Kidney (tissue), 14 donors: Measurements from ENCODE around the gene NLGN1. TPM values are rescaled to one million over a fixed set of nuclear protein-coding genes. Genes with fewer than 3 reads are reported as not detected.
A peak's percentile ranks its signal among the peaks of the same experiment; 100 is the strongest.
"Not testable (repeated sequence)": the region's sequence is repeated elsewhere in the genome, so short reads cannot be mapped to it uniquely, and the experiment has no call there.

Experiments
- DNase-seq, 5 donors: peaks; one replicate each; pipeline ENCODE4 v3.0.0-alpha.2; 2013 to 2020
- FAIRE-seq: peaks from 2 replicates; lab custom pipeline; 2012; peaks lifted over from hg19 to GRCh38; lab: Jason Lieb, UNC
- H3K27ac ChIP-seq, 2 donors: one replicate each; pipeline ENCODE4 v1.7.0; 2013; ENCODE audit warnings: low read depth in 2 of 2, low read length in 2 of 2, inconsistent platforms in 1 of 2
- H3K27me3 ChIP-seq: one replicate; pipeline ENCODE4 v1.7.1; 2013; ENCODE audit warnings: low read length, inconsistent platforms; ENCODE audit not compliant: control insufficient read depth, insufficient read depth
- H3K36me3 ChIP-seq, 3 donors: one replicate each; pipeline versions ENCODE4 v1.7.0 to v1.7.1; 2013; ENCODE audit warnings: low read length in 3 of 3, control low read depth in 1 of 3, inconsistent platforms in 1 of 3; ENCODE audit not compliant: insufficient read depth in 3 of 3, control insufficient read depth in 2 of 3
- H3K4me1 ChIP-seq, 3 donors: one replicate each; pipeline versions ENCODE4 v1.7.0 to v1.7.1; 2013; ENCODE audit warnings: low read length in 3 of 3, inconsistent platforms in 1 of 3, low read depth in 1 of 3; ENCODE audit not compliant: control insufficient read depth in 2 of 3, insufficient read depth in 2 of 3
- H3K4me3 ChIP-seq, 3 donors: one replicate each; pipeline versions ENCODE4 v1.7.0 to v1.8.1; 2013; ENCODE audit warnings: low read length in 3 of 3, control low read depth in 1 of 3, inconsistent platforms in 1 of 3
- H3K9ac ChIP-seq, 3 donors: one replicate each; pipeline versions ENCODE4 v1.7.0 to v1.7.1; 2013; ENCODE audit warnings: low read length in 3 of 3, control low read depth in 1 of 3, inconsistent platforms in 1 of 3
- H3K9me3 ChIP-seq, 3 donors: one replicate each; pipeline versions ENCODE4 v1.7.0 to v1.7.1; 2013; ENCODE audit warnings: low read length in 3 of 3, control low read depth in 1 of 3, inconsistent platforms in 1 of 3; ENCODE audit not compliant: control insufficient read depth in 2 of 3, insufficient read depth in 1 of 3
- CTCF ChIP-seq: IDR thresholded peaks from 3 replicates; pipeline ENCODE4 v1.5.1; 2012; ENCODE audit warnings: mild to moderate bottlenecking, moderate library complexity, borderline replicate concordance; ENCODE audit not compliant: insufficient read depth; ENCODE audit errors: extremely low read depth
- intact Hi-C: fragments of 100-400 bp; cut with DNase I; formaldehyde crosslinking; loops from one replicate; pipeline ENCODE4 v1.11.1; 2022
- polyA plus RNA-seq: library from polyadenylated mRNA; stranded (reverse); fragments of 350-450 nt; fragmentation: Illumina TruSeq; extraction: RNeasy Lipid Tissue Mini Kit (QIAGEN cat#74804); gene quantifications from one replicate; pipeline ENCODE4 v1.2.3, GENCODE V29; 2014; ENCODE audit warnings: low read depth, low replicate concordance; ENCODE audit not compliant: insufficient read depth
- total RNA-seq: library from RNA; stranded (reverse); fragmentation: NEBNext Ultra II Directional; extraction: Animal tissue kit (Norgen Biotek cat#: 25700); gene quantifications from one replicate; pipeline ENCODE4 v1.2.1, GENCODE V29; 2021
- donor health status: control.
- donor health status: control.
- donor health status: control.
- donor health status: control.
- donor health status: control.
- donor health status: DM: yes; HTN: yes; CAD: no.
- donor health status: Normal renal cell carcinoma (clear cell type).

NLGN1 gene
- total and polyA plus RNA-seq, 2 donors from 2014 or later: 0.49 to 19.4 TPM

- H3K9ac ChIP-seq: no peak overlapping the region
- peaks cover 0 to 2% (median 0%) of the 10 kb centered on the region in 3 donors for H3K4me1 ChIP-seq
- H3K27ac ChIP-seq: no peak overlapping the region
- H3K9me3 ChIP-seq: no peaks in the 10 kb centered on the region
- intact Hi-C loops: no loop called here
- no peaks in the 10 kb centered on the region for H3K36me3 ChIP-seq
- no peaks in the 10 kb centered on the region for H3K27me3 ChIP-seq
- peak in 2 of 5 donors; percentile 64 to 71 for DNase-seq
- no peak for TF ChIP-seq CTCF
- no peak for FAIRE-seq
- H3K4me3 ChIP-seq: no peak overlapping the region
Measured at GRCh38 chr3:174223626-174224025, 826.1 kb downstream of the NLGN1 start.

GRCh38 chr3:174229916-174230315 is 832.4 kb downstream of the NLGN1 start:
- H3K9ac ChIP-seq: no peak overlapping the region
- H3K27me3 ChIP-seq: no peaks in the 10 kb centered on the region
- H3K4me3 ChIP-seq: no peak overlapping the region
- no peak overlapping the region for H3K27ac ChIP-seq
- DNase-seq: no peak
- intact Hi-C loops: no loop called here
- FAIRE-seq: no peak
- TF ChIP-seq CTCF: no peak
- no peaks in the 10 kb centered on the region for H3K36me3 ChIP-seq
- no peaks in the 10 kb centered on the region for H3K4me1 ChIP-seq
- H3K9me3 ChIP-seq: no peaks in the 10 kb centered on the region

- H3K9ac ChIP-seq, intact Hi-C loops, DNase-seq, H3K27me3 ChIP-seq, H3K9me3 ChIP-seq, H3K36me3 ChIP-seq, FAIRE-seq, H3K4me3 ChIP-seq, H3K4me1 ChIP-seq, H3K27ac ChIP-seq: not testable (repeated sequence)
Measured at GRCh38 chr3:174232028-174232657, 834.6 kb downstream of the NLGN1 start.

- Histone ChIP-seq H3K9ac (no peak overlapping the region), H3K9me3 (no peaks in the 10 kb centered on the region), H3K27ac (no peak overlapping the region), H3K4me3 (no peak overlapping the region), H3K36me3 (no peaks in the 10 kb centered on the region), H3K27me3 (no peaks in the 10 kb centered on the region), H3K4me1 (no peaks in the 10 kb centered on the region)
- TF ChIP-seq CTCF: no peak
- FAIRE-seq (no peak), DNase-seq (no peak)
- intact Hi-C loops: no loop called here
Measured at GRCh38 chr3:174232658-174233429, 835.3 kb downstream of the NLGN1 start.
